Chondrocyte (in vitro differentiated cells): ENCODE data around the gene BOD1L1. TPM values are rescaled to one million over a fixed set of nuclear protein-coding genes. Genes with fewer than 3 reads are reported as not detected.

Experiments used
- DNase-seq: peaks from one replicate; pipeline ENCODE4 v3.0.0; 2021; ENCODE audit warnings: mixed read lengths, low spot score
- H3K27ac Mint-ChIP-seq: one replicate; pipeline ENCODE4 v1.8.0; 2021; ENCODE audit warnings: mild to moderate bottlenecking, moderate library complexity, mixed read lengths; ENCODE audit not compliant: unreplicated experiment
- H3K27me3 Mint-ChIP-seq: 2 replicates; pipeline ENCODE4 v1.8.0; 2021; ENCODE audit warnings: low read depth, mixed read lengths
- H3K36me3 Mint-ChIP-seq: 2 replicates; pipeline ENCODE4 v1.8.0; 2021; ENCODE audit warnings: low read depth, mixed read lengths
- H3K4me1 Mint-ChIP-seq: 2 replicates; pipeline ENCODE4 v1.8.0; 2021; ENCODE audit warnings: low read depth, mild to moderate bottlenecking, mixed read lengths
- H3K4me3 Mint-ChIP-seq: one replicate; pipeline ENCODE4 v1.8.0; 2021; ENCODE audit warnings: mild to moderate bottlenecking, moderate library complexity, mixed read lengths; ENCODE audit not compliant: unreplicated experiment
- H3K9me3 Mint-ChIP-seq: 2 replicates; pipeline ENCODE4 v1.8.0; 2021; ENCODE audit warnings: low read depth, mixed read lengths
- total RNA-seq: library from RNA; stranded (reverse); gene quantifications from 3 replicates; pipeline ENCODE4 v1.2.1, GENCODE V29; 2021
- TF ChIP-seq, protein P1 (sequence below): fragments of 200-600 bp; sonication (generic); IDR thresholded peaks from 2 replicates; pipeline ENCODE4 v1.5.0; 2021; ENCODE audit warnings: antibody characterized with exemption, mild to moderate bottlenecking, moderate library complexity

The BOD1L1 gene
- total RNA-seq, 1 donor from 2014 or later = 31.7 TPM

DNA sequence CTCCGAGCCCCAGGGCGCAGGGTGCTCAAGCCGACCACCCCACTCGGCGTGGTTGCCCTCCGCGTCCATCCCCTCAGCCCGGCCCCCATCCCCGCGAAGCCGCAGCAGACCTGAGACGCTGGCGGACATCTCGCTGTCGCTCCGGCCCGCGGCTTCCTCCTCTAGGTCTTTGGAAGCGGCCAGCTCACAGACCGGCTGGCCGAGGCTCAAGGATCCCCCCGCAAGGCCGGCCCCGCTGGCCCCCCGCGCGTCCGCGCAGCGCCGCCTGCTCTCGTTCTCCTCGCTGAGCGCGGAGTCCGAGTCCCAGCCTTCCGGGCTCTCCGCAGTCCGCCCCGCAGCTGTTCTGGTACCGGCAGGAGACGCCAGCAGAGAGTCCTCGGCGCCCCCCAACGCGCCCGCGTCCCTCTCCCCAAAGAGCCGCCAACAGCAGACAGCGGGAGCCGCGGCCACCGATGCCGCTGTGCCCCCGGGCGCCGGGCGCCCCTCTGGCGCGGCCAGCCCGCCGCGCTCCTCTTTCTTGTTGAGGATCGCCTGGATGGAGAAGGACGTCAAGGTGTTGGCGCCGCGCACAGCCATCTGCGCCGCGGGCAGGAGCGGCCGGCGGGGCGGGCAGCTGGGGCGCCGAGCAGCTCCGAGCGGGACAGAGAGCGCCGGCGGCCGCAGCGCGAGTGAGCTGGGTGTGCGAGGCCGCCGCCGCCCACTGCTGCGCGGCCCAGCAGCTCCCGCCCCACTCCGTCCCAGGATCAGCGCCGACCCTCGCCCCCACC is 83.5 kb downstream of the BOD1L1 start, which contains the start of gene NKX3-2:
Gene NKX3-2, minus strand, starts transcription at position 670 of the 767 bp plus-strand sequence. Its CDS starts 94 bp downstream, at position 576.
- Mint-ChIP-seq H3K27me3 (peaks cover 36% of the 10 kb centered on the region), H3K36me3 (peaks cover 2% of the 10 kb centered on the region), H3K4me1 (peaks cover 31% of the 10 kb centered on the region), H3K27ac (peak within 1 kb of the TSS; percentile 74), H3K4me3 (peak within 1 kb of the TSS; percentile 79), H3K9me3 (no peaks in the 10 kb centered on the region)
- DNase-seq = no peak
- TF ChIP-seq, protein P1, sequence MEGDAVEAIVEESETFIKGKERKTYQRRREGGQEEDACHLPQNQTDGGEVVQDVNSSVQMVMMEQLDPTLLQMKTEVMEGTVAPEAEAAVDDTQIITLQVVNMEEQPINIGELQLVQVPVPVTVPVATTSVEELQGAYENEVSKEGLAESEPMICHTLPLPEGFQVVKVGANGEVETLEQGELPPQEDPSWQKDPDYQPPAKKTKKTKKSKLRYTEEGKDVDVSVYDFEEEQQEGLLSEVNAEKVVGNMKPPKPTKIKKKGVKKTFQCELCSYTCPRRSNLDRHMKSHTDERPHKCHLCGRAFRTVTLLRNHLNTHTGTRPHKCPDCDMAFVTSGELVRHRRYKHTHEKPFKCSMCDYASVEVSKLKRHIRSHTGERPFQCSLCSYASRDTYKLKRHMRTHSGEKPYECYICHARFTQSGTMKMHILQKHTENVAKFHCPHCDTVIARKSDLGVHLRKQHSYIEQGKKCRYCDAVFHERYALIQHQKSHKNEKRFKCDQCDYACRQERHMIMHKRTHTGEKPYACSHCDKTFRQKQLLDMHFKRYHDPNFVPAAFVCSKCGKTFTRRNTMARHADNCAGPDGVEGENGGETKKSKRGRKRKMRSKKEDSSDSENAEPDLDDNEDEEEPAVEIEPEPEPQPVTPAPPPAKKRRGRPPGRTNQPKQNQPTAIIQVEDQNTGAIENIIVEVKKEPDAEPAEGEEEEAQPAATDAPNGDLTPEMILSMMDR = no peak

DNA sequence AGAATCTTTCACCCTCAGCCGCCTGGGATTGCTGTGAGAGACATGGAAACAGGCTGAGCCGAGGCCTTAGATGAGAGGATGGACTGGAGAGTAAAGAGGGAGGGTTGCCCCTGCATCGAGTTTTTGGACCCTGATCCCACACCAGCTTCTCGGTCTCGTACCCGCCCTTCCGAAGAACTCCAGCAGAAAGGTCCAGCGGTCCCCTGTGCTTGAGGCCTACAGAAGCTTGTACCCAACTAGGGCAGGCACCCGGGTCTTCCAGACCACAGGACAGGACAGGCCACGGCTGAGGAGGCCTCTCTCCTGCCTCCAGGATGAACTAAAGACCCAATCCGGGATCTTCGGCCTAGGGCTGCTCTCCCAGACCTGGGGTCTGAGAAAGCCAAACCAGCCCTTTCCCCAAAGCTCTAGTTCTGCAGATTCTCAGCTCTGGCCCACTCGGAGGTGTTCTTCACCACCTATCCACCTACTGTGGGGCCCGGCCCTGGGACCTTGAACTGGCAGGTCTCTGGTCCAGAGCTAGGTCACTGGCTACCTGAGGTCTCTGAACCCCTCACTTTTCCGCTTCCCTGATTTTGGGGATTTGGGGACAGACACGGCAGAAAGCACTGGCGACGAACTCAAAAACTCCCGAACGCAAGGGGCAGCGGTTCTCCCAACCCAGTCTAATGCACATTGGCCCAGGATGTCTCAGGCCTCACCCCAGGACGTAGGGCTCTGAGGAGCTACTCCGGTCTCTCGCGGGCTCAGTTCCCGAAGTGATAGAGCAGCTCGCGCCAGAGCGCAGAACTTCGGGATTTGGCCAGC is 84.3 kb downstream of the BOD1L1 start:
- Mint-ChIP-seq H3K27me3 (peaks cover 36% of the 10 kb centered on the region), H3K27ac (no peak overlapping the region), H3K4me1 (peaks cover 30% of the 10 kb centered on the region), H3K4me3 (peak overlapping the region; percentile 79), H3K36me3 (peaks cover 2% of the 10 kb centered on the region), H3K9me3 (no peaks in the 10 kb centered on the region)
- TF ChIP-seq, protein P1 = no peak
- DNase-seq = no peak

DNA sequence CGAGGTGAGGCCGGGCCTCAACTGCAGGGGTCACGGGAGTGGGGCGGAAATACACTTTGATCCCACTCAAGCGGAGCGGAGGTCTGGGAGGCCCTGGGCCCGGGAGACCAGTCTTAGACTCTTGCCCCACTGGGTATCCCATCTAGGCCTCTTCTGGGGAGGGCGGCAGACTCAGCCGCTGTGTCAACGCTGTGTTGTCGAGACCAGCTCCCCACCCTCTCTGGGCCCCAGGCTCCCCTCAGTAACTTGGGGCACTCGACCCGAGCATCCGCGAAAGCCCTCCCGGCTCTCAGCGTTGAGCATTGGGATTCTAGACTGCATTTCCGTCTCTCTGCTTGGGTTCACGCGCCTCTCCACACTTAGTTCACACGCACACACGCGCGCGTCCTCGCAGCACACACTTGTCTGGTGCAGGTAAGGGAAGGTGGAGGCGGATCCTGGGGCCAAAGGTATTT is 84.9 kb downstream of the BOD1L1 start:
- H3K4me1 Mint-ChIP-seq = peaks cover 30% of the 10 kb centered on the region
- H3K27me3 Mint-ChIP-seq = peaks cover 42% of the 10 kb centered on the region
- H3K9me3 Mint-ChIP-seq = no peaks in the 10 kb centered on the region
- TF ChIP-seq, protein P1 = no peak
- H3K27ac Mint-ChIP-seq = no peak overlapping the region
- peaks cover 2% of the 10 kb centered on the region for H3K36me3 Mint-ChIP-seq
- no peak for DNase-seq
- peak overlapping the region; percentile 16 for H3K4me3 Mint-ChIP-seq

DNA sequence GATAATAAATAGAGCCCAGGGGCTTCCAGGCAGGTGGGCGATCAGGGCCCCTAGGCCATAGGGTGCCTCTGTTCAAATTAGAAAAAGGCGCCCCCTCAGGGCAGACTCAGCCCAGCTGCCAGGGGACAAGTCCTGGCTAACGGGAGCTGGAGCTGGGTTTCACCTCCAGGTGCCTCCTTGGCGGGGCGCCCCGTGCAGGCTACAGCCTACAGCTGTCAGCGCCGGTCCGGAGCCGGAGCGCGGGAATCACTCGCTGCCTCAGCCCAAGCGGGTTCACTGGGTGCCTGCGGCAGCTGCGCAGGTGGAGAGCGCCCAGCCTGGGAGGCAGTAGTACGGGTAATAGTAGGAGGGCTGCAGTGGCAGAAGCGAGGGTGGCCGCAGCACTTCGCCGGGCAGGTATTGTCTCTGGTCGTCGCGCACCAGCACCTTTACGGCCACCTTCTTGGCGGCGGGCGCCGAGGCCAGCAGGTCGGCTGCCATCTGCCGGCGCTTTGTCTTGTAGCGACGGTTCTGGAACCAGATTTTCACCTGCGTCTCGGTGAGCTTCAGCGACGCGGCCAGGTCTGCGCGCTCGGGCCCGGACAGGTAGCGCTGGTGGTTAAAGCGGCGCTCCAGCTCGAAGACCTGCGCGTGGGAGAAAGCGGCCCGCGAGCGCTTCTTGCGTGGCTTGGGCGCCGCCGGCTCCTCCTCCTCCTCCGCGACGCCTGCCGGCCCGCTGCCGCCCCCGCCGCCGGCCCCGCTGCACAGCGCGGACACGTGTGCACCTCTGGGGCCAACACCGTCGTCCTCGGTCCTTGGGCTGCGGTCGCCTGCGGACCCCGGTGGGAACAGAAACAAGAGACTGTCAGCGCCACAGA is 85.6 kb downstream of the BOD1L1 start:
- Mint-ChIP-seq H3K4me1 (peaks cover 28% of the 10 kb centered on the region), H3K36me3 (peaks cover 2% of the 10 kb centered on the region), H3K4me3 (peak overlapping the region; percentile 25), H3K27me3 (peaks cover 43% of the 10 kb centered on the region), H3K9me3 (no peaks in the 10 kb centered on the region), H3K27ac (no peak overlapping the region)
- TF ChIP-seq, protein P1 = peak; percentile 73
- DNase-seq = no peak
